Prostate gland (tissue), 2 donors: ENCODE results near the gene HSF4. TPM values are rescaled to one million over a fixed set of nuclear protein-coding genes. Genes with fewer than 3 reads are reported as not detected.

ENCODE experiments used
- DNase-seq: peaks from one replicate; pipeline ENCODE4 v3.0.0-alpha.2; 2019; ENCODE audit warnings: low spot score
- H3K27ac ChIP-seq, 2 donors: fragments of 200-600 bp; sonication (generic); 2 replicates each; pipeline ENCODE4 v1.5.1; 2017 to 2019
- H3K27me3 ChIP-seq: fragments of 200-600 bp; sonication (generic); replicated peaks from 2 replicates; pipeline ENCODE4 v1.5.1; 2019; ENCODE audit not compliant: insufficient read depth
- H3K36me3 ChIP-seq, 2 donors: fragments of 200-600 bp; sonication (generic); 1 replicate in 1 of 2; 2 replicates in 1 of 2; pipeline versions ENCODE4 v1.5.1 to v1.8.1; 2017 to 2019
- H3K4me1 ChIP-seq: fragments of 200-600 bp; sonication (generic); replicated peaks from 2 replicates; pipeline ENCODE4 v1.5.1; 2019
- H3K4me3 ChIP-seq, 2 donors: fragments of 200-600 bp; sonication (generic); 2 replicates each; pipeline ENCODE4 v1.5.1; 2017 to 2019
- H3K9me3 ChIP-seq: fragments of 200-600 bp; sonication (generic); 2 replicates; pipeline ENCODE4 v1.5.1; 2017
- CTCF ChIP-seq, 4 experiments: fragments of 200-600 bp in 2 of 4; fragments of 450-650 bp in 2 of 4; sonication (generic) in 2 of 4; IDR thresholded peaks; 1 replicate in 3 of 4; 2 replicates in 1 of 4; pipeline ENCODE4 v1.5.1; 2016 to 2019; ENCODE audit warnings: antibody characterized with exemption in 4 of 4, mild to moderate bottlenecking in 2 of 4, moderate library complexity in 2 of 4
- POLR2A ChIP-seq: fragments of 450-650 bp; IDR thresholded peaks from one replicate; pipeline ENCODE4 v1.6.1; 2016; ENCODE audit warnings: antibody characterized with exemption, mild to moderate bottlenecking
- POLR2AphosphoS5 ChIP-seq: sonication (generic); formaldehyde crosslinking; IDR thresholded peaks from one replicate; pipeline ENCODE4 v1.6.1; 2017; ENCODE audit warnings: antibody characterized with exemption
- WGBS: methylation state at CpG from one replicate; pipeline ENCODE4 v1.1.5; 2018; 5-methylcytosine and 5-hydroxymethylcytosine counted together
- intact Hi-C: fragments of 100-400 bp; cut with DNase I; formaldehyde crosslinking; loops from one replicate; pipeline ENCODE4 v1.14.2; 2022
- total RNA-seq, 2 donors: library from RNA; depleted of rRNA; stranded (reverse); fragments of >200 nt; gene quantifications; one replicate each; pipeline ENCODE4 v1.1.0, GENCODE V29; 2016

The HSF4 gene
- total RNA-seq, 2 donors from 2014 or later = 109 to 137 TPM

GRCh38 chr16:67190448-67191399, 26.2 kb downstream of the HSF4 start:
- Histone ChIP-seq H3K9me3 (no peaks in the 10 kb centered on the region), H3K4me3 (no peak overlapping the region), H3K4me1 (peaks cover 18% of the 10 kb centered on the region), H3K27ac (no peak overlapping the region), H3K36me3 (peaks cover 6 to 15% of the 10 kb centered on the region in 2 donors), H3K27me3 (no peaks in the 10 kb centered on the region)
- no peak for DNase-seq
- WGBS = 75% methylated on average over 13 of the region's 13 CpGs
- intact Hi-C loops = no loop called here
- TF ChIP-seq POLR2AphosphoS5 (no peak), POLR2A (no peak), CTCF (IDR thresholded peaks at IDR 0.05) (no peak)

- Histone ChIP-seq H3K36me3 (peaks cover 11 to 16% of the 10 kb centered on the region in 2 donors), H3K4me1 (peaks cover 17% of the 10 kb centered on the region), H3K27me3 (no peaks in the 10 kb centered on the region), H3K27ac (no peak overlapping the region), H3K4me3 (peak overlapping the region; percentile 88 to 91), H3K9me3 (no peaks in the 10 kb centered on the region)
- TF ChIP-seq CTCF (IDR thresholded peaks at IDR 0.05) (no peak), POLR2AphosphoS5 (no peak), POLR2A (no peak)
- intact Hi-C loops = no loop called here
- 20% methylated on average over 9 of the region's 9 CpGs for WGBS
- no peak for DNase-seq
Measured at GRCh38 chr16:67191411-67191994, 27.0 kb downstream of the HSF4 start.

DNA sequence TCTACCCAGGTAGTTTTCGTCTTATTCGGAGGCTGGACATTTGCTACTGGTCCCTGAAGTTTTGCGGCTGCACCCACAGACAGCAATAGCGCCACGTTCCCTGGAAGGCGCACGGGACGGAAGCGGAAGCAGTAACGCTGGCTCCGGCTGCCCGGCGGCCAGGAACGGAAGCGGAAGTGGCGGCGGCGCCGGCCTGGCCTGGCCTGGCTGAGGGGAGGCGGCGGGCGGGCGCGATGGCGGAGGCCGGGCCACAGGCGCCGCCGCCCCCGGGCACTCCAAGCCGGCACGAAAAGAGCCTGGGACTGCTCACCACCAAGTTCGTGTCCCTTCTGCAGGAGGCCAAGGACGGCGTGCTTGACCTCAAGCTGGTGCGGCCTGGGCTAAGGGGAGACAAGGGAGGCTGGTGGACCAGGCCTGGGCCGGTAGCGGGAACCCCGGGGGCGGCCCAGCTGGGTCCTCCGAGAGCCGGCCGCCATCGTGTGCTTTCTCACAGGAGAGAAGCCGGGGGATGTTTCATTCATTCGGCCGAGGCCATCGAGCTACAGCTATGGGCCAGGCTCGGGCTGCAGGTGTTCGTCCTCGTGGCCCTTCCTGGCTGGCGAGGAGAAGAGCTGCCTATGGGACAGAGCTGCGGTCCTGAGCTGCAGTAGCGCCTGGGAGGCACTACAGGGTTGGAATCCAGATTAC, 27.6 kb downstream of the HSF4 start, which contains the start of gene E2F4:
Gene E2F4 (plus strand): TSS at position 161 of the 687 bp plus-strand sequence. CDS start 73 bp downstream, at position 234.
- H3K4me1 ChIP-seq = peaks cover 17% of the 10 kb centered on the region
- under 1% methylated on average over 51 of the region's 54 CpGs for WGBS
- peak; percentile 22 for TF ChIP-seq POLR2A
- peak; percentile 99 for TF ChIP-seq POLR2AphosphoS5
- TF ChIP-seq CTCF (IDR thresholded peaks at IDR 0.05) = peak in 2 of 4 experiments; percentile 30 to 40
- no peaks in the 10 kb centered on the region for H3K27me3 ChIP-seq
- peak; percentile 89 for DNase-seq
- H3K4me3 ChIP-seq = peak within 1 kb of the TSS; percentile 88 to 91
- peaks cover 12 to 16% of the 10 kb centered on the region in 2 donors for H3K36me3 ChIP-seq
- H3K27ac ChIP-seq = peak within 1 kb of the TSS; percentile 35 to 41
- intact Hi-C loops = no loop called here
- no peaks in the 10 kb centered on the region for H3K9me3 ChIP-seq

GRCh38 chr16:67192781-67193361, 28.3 kb downstream of the HSF4 start:
- H3K27ac ChIP-seq = peak overlapping the region in 1 of 2 donors; percentile 35
- 31% methylated on average over 17 of the region's 17 CpGs for WGBS
- H3K9me3 ChIP-seq = no peaks in the 10 kb centered on the region
- DNase-seq = no peak
- no peaks in the 10 kb centered on the region for H3K27me3 ChIP-seq
- intact Hi-C loops = no loop called here
- peaks cover 14 to 16% of the 10 kb centered on the region in 2 donors for H3K36me3 ChIP-seq
- TF ChIP-seq POLR2A = no peak
- TF ChIP-seq POLR2AphosphoS5 = no peak
- no peak for TF ChIP-seq CTCF (IDR thresholded peaks at IDR 0.05)
- peaks cover 17% of the 10 kb centered on the region for H3K4me1 ChIP-seq
- peak overlapping the region; percentile 88 to 91 for H3K4me3 ChIP-seq
